MM.1S (cell line): ENCODE data around the gene DNLZ.

Experiments used
- DNase-seq: peaks from one replicate; pipeline ENCODE4 v3.0.0-alpha.2; 2015
- H2AFZ ChIP-seq: fragments of 300-600 bp; sonication (generic); 2 replicates; pipeline ENCODE4 v1.6.0; 2016; ENCODE audit warnings: antibody characterized with exemption, low read length
- H3F3A ChIP-seq: fragments of 300-600 bp; sonication (generic); 2 replicates; pipeline ENCODE4 v1.6.1; 2016; ENCODE audit warnings: mild to moderate bottlenecking, antibody characterized with exemption, low read length, moderate library complexity, mixed read lengths; ENCODE audit not compliant: insufficient read depth
- H3K27ac ChIP-seq: fragments of 300-600 bp; sonication (generic); 2 replicates; pipeline ENCODE4 v1.5.1; 2016; ENCODE audit warnings: mild to moderate bottlenecking, low read length
- H3K27me3 ChIP-seq: fragments of 300-600 bp; sonication (generic); replicated peaks from 2 replicates; pipeline ENCODE4 v1.6.0; 2016; ENCODE audit warnings: low read length; ENCODE audit not compliant: insufficient read depth
- H3K36me3 ChIP-seq: fragments of 300-600 bp; sonication (generic); replicated peaks from 2 replicates; pipeline ENCODE4 v1.6.1; 2016; ENCODE audit warnings: mild to moderate bottlenecking, low read length, mixed read lengths; ENCODE audit not compliant: insufficient read depth
- H3K4me1 ChIP-seq: fragments of 300-600 bp; sonication (generic); 2 replicates; pipeline ENCODE4 v1.6.1; 2016; ENCODE audit warnings: low read length, mixed read lengths
- H3K4me2 ChIP-seq: fragments of 300-600 bp; sonication (generic); 2 replicates; pipeline ENCODE4 v1.6.0; 2016; ENCODE audit warnings: low read depth, low read length
- H3K4me3 ChIP-seq: fragments of 300-600 bp; sonication (generic); 2 replicates; pipeline ENCODE4 v1.5.1; 2016; ENCODE audit warnings: low read length, mixed read lengths
- H3K79me2 ChIP-seq: fragments of 300-600 bp; sonication (generic); 2 replicates; pipeline ENCODE4 v1.6.1; 2016; ENCODE audit warnings: mixed run types, low read length, mixed read lengths
- H3K9ac ChIP-seq: fragments of 300-600 bp; sonication (generic); 2 replicates; pipeline ENCODE4 v1.6.1; 2016; ENCODE audit warnings: low read length, mixed read lengths
- H3K9me2 ChIP-seq: fragments of 300-600 bp; sonication (generic); replicated peaks from 2 replicates; pipeline ENCODE4 v1.6.1; 2016; ENCODE audit warnings: mild to moderate bottlenecking, low read length, mixed read lengths; ENCODE audit not compliant: insufficient read depth
- H3K9me3 ChIP-seq: fragments of 300-600 bp; sonication (generic); replicated peaks from 2 replicates; pipeline ENCODE4 v1.6.1; 2016; ENCODE audit warnings: mild to moderate bottlenecking, low read length, mixed read lengths; ENCODE audit not compliant: insufficient read depth
- H4K20me1 ChIP-seq: fragments of 300-600 bp; sonication (generic); 2 replicates; pipeline ENCODE4 v1.6.1; 2016; ENCODE audit warnings: mild to moderate bottlenecking, low read length, moderate library complexity, mixed read lengths; ENCODE audit not compliant: insufficient read depth
- CTCF ChIP-seq: fragments of 300-600 bp; sonication (generic); IDR thresholded peaks from 2 replicates; pipeline ENCODE4 v1.5.1; 2016; ENCODE audit warnings: antibody characterized with exemption, low read length, mixed read lengths
- EZH2 ChIP-seq: fragments of 300-600 bp; sonication (generic); optimal IDR thresholded peaks from 2 replicates; pipeline ENCODE3; 2017; ENCODE audit warnings: low read depth, mild to moderate bottlenecking, antibody characterized with exemption, low read length, mixed read lengths
- EZH2phosphoT487 ChIP-seq: fragments of 300-600 bp; sonication (generic); IDR thresholded peaks from 2 replicates; pipeline ENCODE4 v1.6.1; 2018; ENCODE audit warnings: antibody characterized with exemption, low read length

Gene DNLZ

GRCh38 chr9:136370037-136370436, 6.5 kb upstream of the DNLZ start:
- no peaks in the 10 kb centered on the region for H3K9me3 ChIP-seq
- no peak for DNase-seq
- no peak overlapping the region for H2AFZ ChIP-seq
- H3F3A ChIP-seq = no peaks in the 10 kb centered on the region
- no peak overlapping the region for H3K9ac ChIP-seq
- H3K4me1 ChIP-seq = no peaks in the 10 kb centered on the region
- H3K4me3 ChIP-seq = no peak overlapping the region
- H3K27ac ChIP-seq = no peak overlapping the region
- H4K20me1 ChIP-seq = no peaks in the 10 kb centered on the region
- H3K9me2 ChIP-seq = no peaks in the 10 kb centered on the region
- no peak for TF ChIP-seq EZH2
- no peak for TF ChIP-seq CTCF
- no peak for TF ChIP-seq EZH2phosphoT487
- H3K27me3 ChIP-seq = peaks cover 40% of the 10 kb centered on the region
- no peaks in the 10 kb centered on the region for H3K36me3 ChIP-seq
- no peak overlapping the region for H3K4me2 ChIP-seq
- no peaks in the 10 kb centered on the region for H3K79me2 ChIP-seq

GRCh38 chr9:136368190-136368589, 4.6 kb upstream of the DNLZ start:
- no peaks in the 10 kb centered on the region for H3F3A ChIP-seq
- H3K4me3 ChIP-seq = no peak overlapping the region
- H3K27ac ChIP-seq = no peak overlapping the region
- no peaks in the 10 kb centered on the region for H4K20me1 ChIP-seq
- H3K9ac ChIP-seq = no peak overlapping the region
- TF ChIP-seq EZH2phosphoT487 (no peak), CTCF (no peak), EZH2 (no peak)
- H3K9me2 ChIP-seq = no peaks in the 10 kb centered on the region
- peaks cover 5% of the 10 kb centered on the region for H3K4me1 ChIP-seq
- no peaks in the 10 kb centered on the region for H3K36me3 ChIP-seq
- H3K4me2 ChIP-seq = no peak overlapping the region
- no peaks in the 10 kb centered on the region for H3K9me3 ChIP-seq
- no peaks in the 10 kb centered on the region for H3K79me2 ChIP-seq
- peaks cover 40% of the 10 kb centered on the region for H3K27me3 ChIP-seq
- no peak for DNase-seq
- H2AFZ ChIP-seq = no peak overlapping the region

GRCh38 chr9:136367296-136368145, 4.0 kb upstream of the DNLZ start:
- no peak for TF ChIP-seq CTCF
- TF ChIP-seq EZH2phosphoT487 = no peak
- no peak for TF ChIP-seq EZH2
- H3K4me1 ChIP-seq = peaks cover 5% of the 10 kb centered on the region
- H3K9ac ChIP-seq = no peak overlapping the region
- H3K27ac ChIP-seq = no peak overlapping the region
- H3K4me2 ChIP-seq = no peak overlapping the region
- peaks cover 33% of the 10 kb centered on the region for H3K27me3 ChIP-seq
- DNase-seq = no peak
- H4K20me1 ChIP-seq = no peaks in the 10 kb centered on the region; the same call in 1 of the 2 replicates
- H3K4me3 ChIP-seq = no peak overlapping the region
- peaks cover 4% of the 10 kb centered on the region; the same call in 1 of the 2 replicates for H3K79me2 ChIP-seq
- H3K9me3 ChIP-seq = no peaks in the 10 kb centered on the region
- H3F3A ChIP-seq = no peaks in the 10 kb centered on the region
- no peaks in the 10 kb centered on the region for H3K9me2 ChIP-seq
- H3K36me3 ChIP-seq = no peaks in the 10 kb centered on the region
- no peak overlapping the region for H2AFZ ChIP-seq
